HG02943 (cell line): ENCODE results near the gene OR2C1.

Experiments
- ATAC-seq: cut with Tn5 transposase; IDR thresholded peaks from one replicate; pipeline ENCODE4 v1.9.1; 2021; ENCODE audit warnings: mild to moderate bottlenecking, low read depth, moderate library complexity; ENCODE audit not compliant: unreplicated experiment

Gene OR2C1

GRCh38 chr16:3355589-3355988 is at the start of gene OR2C1:
OR2C1 (plus strand) TSS chr16:3355889; CDS start chr16:3355941, 52 bp downstream.
- no peak for ATAC-seq

- ATAC-seq: no peak
Observed at GRCh38 chr16:3306078-3306477, 49.6 kb upstream of the OR2C1 start.

GRCh38 chr16:3311496-3311895 is 44.2 kb upstream of the OR2C1 start:
- ATAC-seq: no peak

GRCh38 chr16:3317315-3317999 is 38.2 kb upstream of the OR2C1 start:
- ATAC-seq: no peak

GRCh38 chr16:3321816-3322215 is 33.9 kb upstream of the OR2C1 start:
- no peak for ATAC-seq

GRCh38 chr16:3327514-3327913 is 28.2 kb upstream of the OR2C1 start:
- ATAC-seq: no peak

GRCh38 chr16:3328104-3328503 is 27.6 kb upstream of the OR2C1 start:
- ATAC-seq: no peak

GRCh38 chr16:3328643-3329042 is 27.0 kb upstream of the OR2C1 start:
- no peak for ATAC-seq

GRCh38 chr16:3346041-3346440 is 9.6 kb upstream of the OR2C1 start:
- ATAC-seq: no peak

- ATAC-seq: no peak
Observed at GRCh38 chr16:3347586-3347985, 8.1 kb upstream of the OR2C1 start.

GRCh38 chr16:3348547-3349167 is 7.0 kb upstream of the OR2C1 start:
- no peak for ATAC-seq

GRCh38 chr16:3349175-3349574 is 6.5 kb upstream of the OR2C1 start:
- ATAC-seq: no peak

GRCh38 chr16:3356118-3356517 is 429 bp downstream of the OR2C1 start:
- ATAC-seq: no peak

GRCh38 chr16:3358871-3359270 is 3.2 kb downstream of the OR2C1 start:
- ATAC-seq: no peak

- ATAC-seq: no peak
Observed at GRCh38 chr16:3362931-3363330, 7.2 kb downstream of the OR2C1 start.

GRCh38 chr16:3363793-3364192 is 8.1 kb downstream of the OR2C1 start:
- no peak for ATAC-seq

GRCh38 chr16:3364774-3365427 is 9.2 kb downstream of the OR2C1 start:
- peak; percentile 74 for ATAC-seq

- ATAC-seq: no peak
Observed at GRCh38 chr16:3369073-3369472, 13.4 kb downstream of the OR2C1 start.

GRCh38 chr16:3375680-3376079 is 20.0 kb downstream of the OR2C1 start:
- ATAC-seq: no peak

- ATAC-seq: no peak
Observed at GRCh38 chr16:3377917-3378316, 22.2 kb downstream of the OR2C1 start.

- no peak for ATAC-seq
Observed at GRCh38 chr16:3383045-3383448, 27.4 kb downstream of the OR2C1 start.

GRCh38 chr16:3388325-3388724 is 32.6 kb downstream of the OR2C1 start:
- ATAC-seq: no peak
